ENCODE measurements around the gene CAPZA2.

CAPZA2 gene

DNA sequence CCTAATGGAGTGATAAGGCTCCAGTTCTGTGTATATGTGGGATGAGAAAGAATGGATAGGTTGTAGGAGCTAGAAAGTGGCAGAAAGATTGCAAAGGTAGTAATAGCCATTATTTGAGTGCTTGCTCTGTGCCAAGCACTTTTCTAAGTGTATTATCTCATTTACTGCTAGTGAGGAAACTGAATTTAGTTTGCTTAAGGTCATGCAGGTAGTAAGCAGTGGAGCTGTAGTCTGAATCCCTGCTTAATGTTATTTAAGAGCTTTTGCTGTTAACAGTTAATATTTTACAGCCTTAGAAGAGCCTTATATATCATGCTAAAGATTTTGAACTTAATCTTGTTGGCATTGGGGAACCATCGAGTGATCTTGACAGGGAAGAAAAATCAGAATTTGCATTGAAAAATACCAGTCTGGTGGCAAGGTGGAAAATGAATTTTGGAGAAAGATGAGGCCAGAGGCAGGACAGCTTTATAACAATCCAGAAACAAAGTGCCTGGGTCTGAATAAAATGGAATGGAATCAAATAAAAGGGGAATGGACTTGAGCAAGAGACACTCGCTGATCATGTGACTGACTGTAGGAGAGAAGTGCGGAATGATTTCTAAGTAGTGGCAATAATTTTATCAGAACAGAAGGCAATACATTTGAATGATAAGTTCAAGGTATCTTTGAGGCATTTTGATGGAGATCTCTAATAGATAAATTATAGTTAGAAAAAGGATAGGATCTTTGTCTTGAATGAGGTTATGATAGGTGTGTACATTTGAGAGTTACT lies 15.2 kb downstream of the CAPZA2 start:
- Mint-ChIP-seq H3K36me3 (peaks cover 7% of the 10 kb centered on the region), H3K9me3 (ENCODE audit: low read depth) (no peaks in the 10 kb centered on the region), H3K4me1 (ENCODE audit: low read depth) (peaks cover 37% of the 10 kb centered on the region), H3K27me3 (no peaks in the 10 kb centered on the region), H3K4me3 (no peak overlapping the region), H3K27ac (no peak overlapping the region)

DNA sequence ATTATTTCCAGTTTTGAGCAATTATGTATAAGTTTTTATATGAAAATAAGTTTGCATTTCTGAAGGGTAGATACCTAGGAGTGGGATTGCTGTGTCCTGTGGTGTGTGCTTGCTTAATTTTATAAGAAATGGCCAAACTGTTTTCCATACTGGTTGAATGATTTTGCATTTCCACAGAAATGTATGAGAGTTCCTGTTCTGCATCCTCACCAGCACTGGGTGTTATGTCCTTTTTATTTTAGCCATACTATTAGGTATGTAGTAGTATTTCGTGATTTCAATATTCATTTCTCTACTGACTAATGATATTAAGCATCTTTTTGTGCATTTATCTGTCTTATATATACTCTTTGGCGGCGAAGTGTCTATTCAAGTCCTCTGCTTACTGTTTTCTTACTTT lies 22.3 kb downstream of the CAPZA2 start:
- Mint-ChIP-seq H3K27ac (no peak overlapping the region), H3K4me3 (no peak overlapping the region), H3K4me1 (ENCODE audit: low read depth) (peaks cover 34% of the 10 kb centered on the region), H3K27me3 (no peaks in the 10 kb centered on the region), H3K36me3 (peaks cover 17% of the 10 kb centered on the region), H3K9me3 (ENCODE audit: low read depth) (no peaks in the 10 kb centered on the region)

DNA sequence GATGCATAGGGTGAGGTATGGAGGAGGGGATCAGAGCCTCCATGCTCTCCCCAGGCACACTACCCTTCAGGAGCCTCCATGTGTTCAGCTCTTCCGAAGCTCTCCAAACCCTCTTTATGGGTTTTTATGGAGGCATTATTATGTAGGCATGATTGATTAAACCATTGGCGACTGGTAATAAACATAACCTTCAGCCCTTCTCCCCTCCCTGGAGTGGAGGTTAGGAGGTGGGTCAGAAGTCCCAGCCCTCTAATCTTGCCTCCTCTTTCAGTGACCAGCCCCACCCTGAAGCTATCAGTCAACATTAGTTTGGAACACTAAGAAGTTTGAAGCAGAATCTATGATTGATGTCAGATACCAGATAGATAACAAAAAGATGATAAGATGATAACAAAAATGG lies 23.3 kb downstream of the CAPZA2 start:
- H3K36me3 Mint-ChIP-seq, result peaks cover 18% of the 10 kb centered on the region
- no peak overlapping the region for H3K4me3 Mint-ChIP-seq
- no peaks in the 10 kb centered on the region for H3K27me3 Mint-ChIP-seq
- H3K9me3 Mint-ChIP-seq (ENCODE audit: low read depth), result no peaks in the 10 kb centered on the region
- H3K27ac Mint-ChIP-seq, result no peak overlapping the region
- peaks cover 33% of the 10 kb centered on the region for H3K4me1 Mint-ChIP-seq (ENCODE audit: low read depth)

DNA sequence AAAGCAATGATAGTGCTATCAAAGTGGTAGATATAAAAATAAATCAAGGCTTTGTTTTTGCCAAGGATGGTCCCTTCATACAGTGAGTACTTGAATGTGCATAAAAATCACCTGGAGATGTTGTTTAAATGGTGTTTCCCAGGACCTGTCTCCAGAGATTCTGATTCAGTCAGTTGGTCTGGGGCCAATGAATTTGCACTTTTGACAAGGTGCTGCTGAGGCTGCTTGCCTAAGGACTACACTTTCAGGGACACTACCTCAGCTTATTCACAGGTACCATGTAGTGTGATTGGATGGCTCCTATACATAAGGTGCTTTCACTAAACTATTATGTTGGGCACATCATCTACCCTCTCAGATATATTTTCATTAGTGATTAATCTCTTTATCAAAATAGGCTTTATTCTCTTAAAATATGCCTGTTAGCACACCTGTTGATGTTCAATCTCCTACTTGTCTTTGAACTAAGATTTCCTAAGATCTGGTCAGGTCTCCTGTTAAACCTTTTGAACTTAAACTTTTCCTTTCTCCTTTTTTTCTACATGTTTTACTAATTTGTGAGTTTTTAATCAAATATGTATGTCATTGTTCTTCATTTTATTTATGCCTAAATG lies 24.3 kb downstream of the CAPZA2 start:
- H3K4me3 Mint-ChIP-seq, result no peak overlapping the region
- H3K9me3 Mint-ChIP-seq (ENCODE audit: low read depth), result no peaks in the 10 kb centered on the region
- H3K27me3 Mint-ChIP-seq, result no peaks in the 10 kb centered on the region
- H3K36me3 Mint-ChIP-seq, result peaks cover 18% of the 10 kb centered on the region
- peaks cover 29% of the 10 kb centered on the region for H3K4me1 Mint-ChIP-seq (ENCODE audit: low read depth)
- no peak overlapping the region for H3K27ac Mint-ChIP-seq

DNA sequence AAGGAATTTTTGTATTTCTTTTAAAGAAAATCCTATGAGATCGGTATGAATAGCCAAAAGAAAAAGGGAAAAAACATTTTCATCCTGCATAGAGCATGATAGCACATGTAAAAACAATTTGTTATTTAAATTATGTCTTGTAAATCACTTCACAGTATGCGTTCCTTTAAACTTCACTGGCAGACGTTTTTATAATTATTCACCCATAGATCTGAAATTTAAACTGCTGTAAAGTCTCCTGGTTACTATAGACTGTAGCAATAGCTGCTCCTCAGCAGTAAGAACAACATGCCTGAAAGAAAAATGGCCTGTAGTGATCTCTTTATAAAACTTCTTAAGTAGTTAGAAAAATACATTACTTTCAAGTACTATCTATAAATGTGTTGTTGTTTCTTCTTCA lies 26.5 kb downstream of the CAPZA2 start:
- no peaks in the 10 kb centered on the region for H3K9me3 Mint-ChIP-seq (ENCODE audit: low read depth)
- peaks cover 26% of the 10 kb centered on the region for H3K4me1 Mint-ChIP-seq (ENCODE audit: low read depth)
- no peak overlapping the region for H3K4me3 Mint-ChIP-seq
- no peak overlapping the region for H3K27ac Mint-ChIP-seq
- peaks cover 24% of the 10 kb centered on the region for H3K36me3 Mint-ChIP-seq
- H3K27me3 Mint-ChIP-seq, result no peaks in the 10 kb centered on the region

DNA sequence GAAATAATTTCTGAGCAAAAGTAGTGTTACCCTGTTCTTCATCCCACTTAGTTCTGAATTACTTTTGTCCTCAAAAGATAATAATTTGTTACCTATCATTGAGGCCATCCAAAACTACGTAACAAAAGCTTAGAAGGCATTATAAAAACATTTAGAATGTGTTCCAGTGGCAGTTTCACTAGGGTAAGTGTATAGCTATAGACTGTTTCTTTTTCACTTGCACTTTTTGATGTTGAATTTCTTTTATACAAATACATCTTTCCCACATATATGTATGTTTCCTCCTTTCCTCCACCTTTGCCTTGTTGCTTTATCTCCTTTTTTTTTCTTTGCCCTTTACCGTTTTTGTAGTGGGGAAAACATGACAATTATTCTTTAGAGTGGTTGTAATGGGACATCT lies 33.5 kb downstream of the CAPZA2 start:
- Mint-ChIP-seq H3K9me3 (ENCODE audit: low read depth) (no peaks in the 10 kb centered on the region), H3K4me1 (ENCODE audit: low read depth) (peaks cover 9% of the 10 kb centered on the region), H3K27me3 (no peaks in the 10 kb centered on the region), H3K4me3 (no peak overlapping the region), H3K36me3 (peaks cover 21% of the 10 kb centered on the region), H3K27ac (no peak overlapping the region)

DNA sequence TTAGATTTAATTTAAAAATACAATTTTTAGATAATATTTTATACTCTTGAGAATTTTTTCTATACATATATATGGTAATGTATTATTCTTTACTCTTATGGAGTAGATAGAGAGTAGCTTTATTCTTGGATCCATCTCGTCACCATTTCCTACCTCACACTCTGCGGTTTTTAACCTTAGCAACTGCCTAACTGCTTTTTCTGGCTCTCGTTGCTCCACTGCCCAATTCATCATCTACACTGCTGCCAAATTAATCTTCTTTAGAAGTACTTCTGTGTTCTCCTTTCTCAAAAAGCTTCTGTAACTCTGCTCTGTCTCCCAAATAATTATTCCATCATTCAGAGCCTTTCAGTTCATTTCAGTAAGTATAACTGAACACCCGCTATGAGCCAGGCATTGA lies 35.3 kb downstream of the CAPZA2 start:
- Mint-ChIP-seq H3K27ac (no peak overlapping the region), H3K4me3 (no peak overlapping the region), H3K4me1 (ENCODE audit: low read depth) (peaks cover 9% of the 10 kb centered on the region), H3K36me3 (peaks cover 21% of the 10 kb centered on the region), H3K9me3 (ENCODE audit: low read depth) (no peaks in the 10 kb centered on the region), H3K27me3 (no peaks in the 10 kb centered on the region)

DNA sequence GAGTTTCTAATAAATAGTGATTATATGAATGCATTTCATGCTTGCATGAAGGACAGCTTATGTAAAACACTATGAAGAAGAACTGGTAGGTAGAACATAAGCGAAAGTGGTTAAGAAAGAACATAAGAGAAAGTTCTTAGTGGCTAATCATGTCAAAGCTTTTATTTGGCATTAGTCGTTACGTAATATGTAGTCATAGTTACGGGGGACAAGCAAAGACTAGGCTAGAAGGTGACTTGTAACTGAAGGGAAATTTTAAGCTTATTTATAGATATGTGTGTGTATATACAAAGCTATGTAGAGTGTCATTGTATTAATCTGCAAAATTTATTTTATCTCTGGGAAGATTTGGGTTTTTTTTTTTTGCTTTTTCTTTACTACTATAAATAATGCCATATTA lies 36.9 kb downstream of the CAPZA2 start:
- no peaks in the 10 kb centered on the region for H3K27me3 Mint-ChIP-seq
- peaks cover 6% of the 10 kb centered on the region for H3K4me1 Mint-ChIP-seq (ENCODE audit: low read depth)
- no peak overlapping the region for H3K27ac Mint-ChIP-seq
- H3K9me3 Mint-ChIP-seq (ENCODE audit: low read depth), result no peaks in the 10 kb centered on the region
- no peak overlapping the region for H3K4me3 Mint-ChIP-seq
- peaks cover 14% of the 10 kb centered on the region for H3K36me3 Mint-ChIP-seq

DNA sequence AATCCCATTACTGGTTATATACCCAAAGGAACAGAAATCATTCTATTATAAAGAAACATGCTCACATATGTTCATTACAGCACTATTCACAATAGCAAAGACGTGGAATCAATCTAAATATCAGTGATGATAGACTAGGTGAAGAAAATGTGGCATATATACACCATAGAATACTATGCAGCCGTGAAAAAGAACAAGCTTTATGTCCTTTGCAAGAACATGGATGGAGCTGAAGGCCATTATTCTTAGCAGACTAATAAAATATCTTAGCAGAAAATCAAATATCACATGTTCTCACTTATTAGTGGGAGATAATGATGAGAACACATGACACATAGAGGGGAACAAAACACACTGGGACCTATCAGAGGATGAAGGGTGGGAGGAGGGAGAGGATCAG lies 38.8 kb downstream of the CAPZA2 start:
- H3K27me3 Mint-ChIP-seq, result no peaks in the 10 kb centered on the region
- peaks cover 14% of the 10 kb centered on the region for H3K36me3 Mint-ChIP-seq
- H3K4me3 Mint-ChIP-seq, result no peak overlapping the region
- H3K27ac Mint-ChIP-seq, result no peak overlapping the region
- peaks cover 1% of the 10 kb centered on the region for H3K4me1 Mint-ChIP-seq (ENCODE audit: low read depth)
- no peaks in the 10 kb centered on the region for H3K9me3 Mint-ChIP-seq (ENCODE audit: low read depth)

DNA sequence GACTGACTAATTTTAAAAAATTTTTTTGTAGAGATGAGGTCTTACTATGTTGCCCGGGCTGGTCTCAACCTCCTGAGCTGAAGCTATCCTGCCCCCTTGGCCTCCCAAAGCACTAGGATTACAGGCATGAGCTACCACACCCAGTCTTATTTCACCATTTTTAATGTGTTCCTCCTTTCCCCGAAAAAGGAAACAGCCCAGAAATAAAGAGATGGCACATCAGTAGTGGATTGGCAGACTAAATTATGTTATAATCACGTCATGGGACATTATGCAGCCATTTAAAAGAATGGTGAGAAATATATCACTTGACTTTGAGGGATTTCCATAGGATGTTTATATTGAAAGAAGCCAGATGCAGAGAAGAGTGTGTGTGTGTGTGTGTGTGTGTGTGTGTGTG lies 40.5 kb downstream of the CAPZA2 start:
- Mint-ChIP-seq H3K27ac (no peak overlapping the region), H3K27me3 (no peaks in the 10 kb centered on the region), H3K4me1 (ENCODE audit: low read depth) (no peaks in the 10 kb centered on the region), H3K36me3 (peaks cover 18% of the 10 kb centered on the region), H3K4me3 (no peak overlapping the region), H3K9me3 (ENCODE audit: low read depth) (no peaks in the 10 kb centered on the region)

DNA sequence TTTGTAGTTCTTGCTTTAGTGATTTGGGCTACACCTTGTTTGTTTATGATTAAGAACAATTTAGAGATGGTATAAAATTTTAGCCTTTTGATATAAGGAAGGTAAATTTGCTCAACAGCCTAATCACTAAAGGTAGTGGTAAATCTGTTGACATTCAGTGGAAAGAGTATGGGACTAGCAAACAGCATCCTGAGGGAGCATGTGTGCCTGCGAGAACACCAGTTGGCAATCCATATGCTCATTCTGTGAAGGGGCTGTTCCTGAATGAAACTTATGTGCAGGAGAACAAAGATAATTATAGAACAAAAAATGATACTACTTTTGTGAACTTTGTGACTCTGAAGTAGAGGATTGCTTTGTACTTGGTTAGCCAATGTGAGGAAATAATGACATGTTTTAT lies 44.0 kb downstream of the CAPZA2 start:
- H3K4me1 Mint-ChIP-seq (ENCODE audit: low read depth), result no peaks in the 10 kb centered on the region

DNA sequence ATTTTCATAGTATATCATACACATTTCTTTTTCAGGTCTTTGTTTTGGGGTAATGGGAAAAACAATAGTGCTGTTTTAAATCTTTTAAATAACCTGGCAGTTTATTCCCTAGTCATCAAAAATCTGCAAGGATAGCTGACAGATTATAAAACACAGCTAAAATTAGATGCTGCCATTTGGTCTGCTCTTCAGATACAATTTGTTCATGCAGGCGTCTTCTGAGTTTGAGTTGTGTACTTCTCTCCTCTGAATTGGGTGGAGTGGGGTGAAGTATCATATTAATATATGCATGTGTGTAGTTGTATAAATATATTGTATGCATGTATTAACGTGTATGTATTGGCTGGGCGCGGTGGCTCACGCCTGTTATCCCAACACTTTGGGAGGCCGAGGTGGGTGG lies 48.0 kb downstream of the CAPZA2 start:
- H3K27ac Mint-ChIP-seq, result no peak overlapping the region
- H3K9me3 Mint-ChIP-seq (ENCODE audit: low read depth), result no peaks in the 10 kb centered on the region
- peaks cover 15% of the 10 kb centered on the region for H3K36me3 Mint-ChIP-seq
- H3K27me3 Mint-ChIP-seq, result no peaks in the 10 kb centered on the region
- H3K4me3 Mint-ChIP-seq, result no peak overlapping the region
- H3K4me1 Mint-ChIP-seq (ENCODE audit: low read depth), result no peaks in the 10 kb centered on the region

More for the DNA sequence above, 44.0 kb downstream of the CAPZA2 start:
- H3K9me3 Mint-ChIP-seq (ENCODE audit: low read depth), result no peaks in the 10 kb centered on the region
- peaks cover 13% of the 10 kb centered on the region for H3K36me3 Mint-ChIP-seq
- H3K4me3 Mint-ChIP-seq, result no peak overlapping the region
- H3K27me3 Mint-ChIP-seq, result no peaks in the 10 kb centered on the region
- no peak overlapping the region for H3K27ac Mint-ChIP-seq

DNA sequence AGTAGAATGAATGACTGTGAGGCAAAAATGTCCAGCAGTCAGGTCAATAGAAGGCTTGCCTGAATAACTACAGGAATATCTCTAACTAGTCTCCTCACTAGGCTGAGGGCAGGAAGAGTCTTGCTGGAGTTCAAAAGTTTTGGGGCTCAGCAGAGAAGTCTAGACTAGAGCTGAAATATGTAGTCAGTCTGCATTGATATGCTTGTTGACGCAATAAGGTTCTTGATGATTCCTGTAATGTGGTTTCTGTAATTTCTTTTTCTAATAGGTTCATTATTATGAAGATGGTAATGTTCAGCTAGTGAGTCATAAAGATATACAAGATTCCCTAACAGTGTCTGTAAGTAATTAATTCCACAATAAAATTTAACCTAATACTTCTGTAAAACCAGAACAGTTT lies 49.4 kb downstream of the CAPZA2 start:
- Mint-ChIP-seq H3K36me3 (peaks cover 11% of the 10 kb centered on the region), H3K27ac (no peak overlapping the region), H3K4me1 (ENCODE audit: low read depth) (no peaks in the 10 kb centered on the region), H3K9me3 (ENCODE audit: low read depth) (no peaks in the 10 kb centered on the region), H3K4me3 (no peak overlapping the region), H3K27me3 (no peaks in the 10 kb centered on the region)

DNA sequence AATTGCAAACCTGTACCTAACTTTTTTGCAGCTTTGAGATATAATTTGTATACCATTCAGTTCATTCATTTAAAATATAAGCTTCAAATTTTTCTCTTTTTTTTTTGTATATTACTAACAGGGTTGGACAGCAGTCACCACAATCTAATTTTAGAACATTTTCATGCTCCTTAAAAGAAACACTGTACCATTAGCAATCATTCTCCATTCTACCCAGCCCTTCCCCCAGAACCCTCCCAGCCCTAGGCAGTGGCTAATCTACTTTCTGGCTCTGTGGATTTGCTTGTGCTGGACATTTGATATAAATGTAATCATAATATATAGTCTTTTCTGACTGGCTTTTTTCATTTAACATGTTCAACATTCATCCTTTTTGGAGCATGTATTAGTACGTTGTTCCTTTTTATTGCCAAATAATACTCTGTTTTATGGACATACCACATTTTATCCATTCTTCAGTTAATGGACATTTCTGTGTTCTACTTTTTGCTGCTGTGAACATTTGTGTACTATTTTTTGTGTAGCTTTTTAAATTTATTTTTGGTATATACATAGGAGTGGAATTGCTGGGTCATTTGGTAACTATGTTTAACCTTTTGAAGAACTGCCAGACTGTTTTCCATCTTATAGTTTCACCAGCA lies 50.0 kb downstream of the CAPZA2 start:
- Mint-ChIP-seq H3K27me3 (no peaks in the 10 kb centered on the region), H3K36me3 (peaks cover 11% of the 10 kb centered on the region), H3K9me3 (ENCODE audit: low read depth) (no peaks in the 10 kb centered on the region), H3K27ac (no peak overlapping the region), H3K4me1 (ENCODE audit: low read depth) (no peaks in the 10 kb centered on the region), H3K4me3 (no peak overlapping the region)

DNA sequence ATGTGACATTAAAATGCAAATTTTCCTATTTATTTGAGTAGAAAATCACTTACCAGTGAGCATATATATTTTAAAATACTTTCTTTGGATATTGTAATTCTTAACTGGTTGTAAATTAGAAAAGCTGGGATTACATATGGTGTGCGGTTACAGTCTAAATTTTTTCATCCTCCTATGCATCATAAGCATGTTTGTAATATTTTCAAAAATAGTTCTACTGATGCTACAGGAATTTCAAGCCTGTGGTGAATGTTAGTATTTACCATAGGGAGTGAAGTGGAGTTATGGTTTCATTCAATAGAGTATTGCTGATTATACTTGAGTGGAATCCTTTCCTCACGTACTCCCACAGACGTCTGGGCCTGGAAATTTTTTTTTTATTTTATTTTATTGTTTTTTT lies 56.3 kb downstream of the CAPZA2 start:
- Mint-ChIP-seq H3K9me3 (ENCODE audit: low read depth) (no peaks in the 10 kb centered on the region), H3K27me3 (no peaks in the 10 kb centered on the region), H3K4me1 (ENCODE audit: low read depth) (no peaks in the 10 kb centered on the region), H3K27ac (no peak overlapping the region), H3K36me3 (peaks cover 16% of the 10 kb centered on the region), H3K4me3 (no peak overlapping the region)

Data from activated naive CD8-positive, alpha-beta T cell (primary cell).